HG03354 (cell line): ENCODE data around the gene HOXB3.

ENCODE experiments used
- ATAC-seq: cut with Tn5 transposase; IDR thresholded peaks from one replicate; pipeline ENCODE4 v1.9.1; 2021; ENCODE audit warnings: mild to moderate bottlenecking; ENCODE audit not compliant: unreplicated experiment, poor library complexity, severe bottlenecking

Gene HOXB3

GRCh38 chr17:48589831-48590606 is at the start of gene HOXB3:
Gene HOXB3 (minus strand): TSS chr17:48590241. CDS start chr17:48552474, 37,767 bp downstream.
- ATAC-seq: no peak

GRCh38 chr17:48639136-48639535 is 49.1 kb upstream of the HOXB3 start:
- no peak for ATAC-seq

GRCh38 chr17:48637323-48638260 is 47.6 kb upstream of the HOXB3 start:
- ATAC-seq: no peak

DNA sequence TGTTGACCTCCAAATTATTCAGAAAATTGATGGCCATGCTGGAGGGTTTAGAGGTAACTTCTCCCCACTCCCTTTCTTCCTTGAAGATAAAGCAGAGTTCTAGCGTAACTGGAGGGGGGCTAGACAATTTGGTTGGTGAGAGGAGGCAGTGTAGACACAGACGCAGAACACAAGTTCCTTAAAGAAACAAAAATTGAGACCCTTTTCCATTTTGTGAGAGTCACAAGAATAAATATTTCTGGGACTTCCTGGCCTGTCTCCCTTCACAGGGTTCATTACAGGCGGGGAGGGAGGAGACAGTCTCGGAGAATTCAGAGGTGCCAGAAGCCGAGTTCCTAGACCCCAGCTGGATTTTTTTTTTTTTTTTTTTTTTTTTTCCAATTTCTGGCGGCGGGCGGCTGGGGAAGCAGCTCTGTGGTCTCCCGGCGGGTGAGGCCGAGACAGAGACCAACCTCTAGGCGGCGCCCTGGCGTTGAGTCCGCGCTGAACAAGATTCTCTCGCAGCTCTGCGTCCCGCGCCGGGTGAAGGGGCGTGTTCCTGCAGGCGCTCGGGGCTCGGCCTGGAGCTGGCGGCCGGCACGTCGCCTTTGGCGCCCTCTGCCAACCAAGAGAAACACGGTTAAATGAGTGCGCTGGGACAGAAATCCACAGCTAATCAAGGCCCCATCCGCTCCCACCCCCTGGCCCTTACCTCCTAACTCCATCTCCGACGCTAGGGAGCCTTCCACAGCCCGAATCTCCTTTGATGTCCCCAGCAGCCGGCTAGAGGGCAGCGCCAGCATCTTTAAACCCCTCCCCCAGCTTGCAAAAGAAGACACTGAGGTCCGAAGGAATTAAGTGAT is 46.4 kb upstream of the HOXB3 start:
- peak; percentile 47 for ATAC-seq

DNA sequence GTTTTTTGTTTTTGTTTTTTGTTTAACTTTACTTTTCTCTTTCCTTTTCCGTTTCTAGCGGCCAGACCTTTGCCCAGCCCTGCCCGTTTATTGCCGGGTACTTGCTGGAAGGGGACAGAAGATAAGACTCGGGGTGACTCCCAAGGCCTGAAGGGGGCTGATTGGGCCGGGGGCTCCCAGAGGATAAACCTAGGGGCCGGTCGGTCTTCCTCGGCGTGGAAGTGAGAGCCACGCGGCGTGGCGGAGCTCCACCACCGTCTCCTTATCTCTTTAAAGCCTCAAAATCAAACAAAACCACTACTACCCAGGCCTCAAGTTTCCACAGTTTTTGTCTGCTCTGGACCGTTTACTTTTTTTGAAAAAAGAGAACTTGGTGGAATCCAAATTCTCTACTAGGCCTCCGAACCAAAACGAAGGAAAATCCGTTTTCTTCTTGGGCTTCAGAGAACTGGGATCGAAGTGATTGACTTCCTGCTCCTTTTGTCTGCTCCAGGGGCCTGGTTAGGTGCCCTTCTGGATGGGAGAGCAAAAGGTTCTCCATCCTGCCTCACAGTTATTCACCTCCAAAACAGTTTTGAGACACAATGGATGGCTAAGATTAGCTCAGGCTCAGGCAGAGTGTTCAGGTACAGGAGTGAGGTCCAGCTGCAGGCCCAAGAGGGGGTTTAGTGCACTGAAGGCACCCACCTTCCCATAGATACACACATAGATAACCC is 44.6 kb upstream of the HOXB3 start:
- ATAC-seq: no peak

- ATAC-seq: no peak
Observed at GRCh38 chr17:48633266-48633677, 43.2 kb upstream of the HOXB3 start.

DNA sequence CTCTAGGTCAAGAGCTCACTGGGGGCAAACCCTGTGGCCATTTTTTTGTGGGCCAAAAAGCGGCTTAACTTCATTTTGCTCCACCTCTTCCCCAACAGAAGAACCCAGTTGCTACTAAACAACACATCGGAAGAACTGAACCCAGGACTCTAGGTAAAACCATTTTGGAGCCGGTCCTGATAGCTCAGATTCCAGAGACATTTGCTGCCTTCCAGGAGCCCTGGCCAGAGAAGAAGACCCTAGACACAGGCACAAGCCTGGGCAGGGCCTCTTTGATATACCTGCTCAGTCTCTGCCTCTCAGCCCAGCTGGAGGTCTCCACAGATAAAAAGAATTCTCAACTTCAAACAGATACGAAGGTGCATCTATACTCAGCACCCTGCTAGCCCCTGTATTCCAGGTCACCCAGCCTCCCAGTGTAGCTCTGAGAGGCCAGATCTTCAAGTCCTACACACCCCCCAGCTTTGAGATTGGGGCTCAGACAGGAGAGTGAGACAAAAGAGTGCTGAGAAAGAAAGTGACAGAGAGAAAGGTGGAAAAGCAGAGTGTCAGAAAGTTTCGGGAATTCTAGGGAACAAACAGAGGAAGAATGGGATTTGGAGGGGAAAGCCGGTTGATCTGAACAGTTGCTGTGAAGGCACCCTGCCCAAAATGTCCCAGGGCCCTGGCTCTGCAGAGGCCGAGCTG is 42.7 kb upstream of the HOXB3 start:
- ATAC-seq: no peak

- ATAC-seq: no peak
Observed at GRCh38 chr17:48631693-48632578, 41.9 kb upstream of the HOXB3 start.

DNA sequence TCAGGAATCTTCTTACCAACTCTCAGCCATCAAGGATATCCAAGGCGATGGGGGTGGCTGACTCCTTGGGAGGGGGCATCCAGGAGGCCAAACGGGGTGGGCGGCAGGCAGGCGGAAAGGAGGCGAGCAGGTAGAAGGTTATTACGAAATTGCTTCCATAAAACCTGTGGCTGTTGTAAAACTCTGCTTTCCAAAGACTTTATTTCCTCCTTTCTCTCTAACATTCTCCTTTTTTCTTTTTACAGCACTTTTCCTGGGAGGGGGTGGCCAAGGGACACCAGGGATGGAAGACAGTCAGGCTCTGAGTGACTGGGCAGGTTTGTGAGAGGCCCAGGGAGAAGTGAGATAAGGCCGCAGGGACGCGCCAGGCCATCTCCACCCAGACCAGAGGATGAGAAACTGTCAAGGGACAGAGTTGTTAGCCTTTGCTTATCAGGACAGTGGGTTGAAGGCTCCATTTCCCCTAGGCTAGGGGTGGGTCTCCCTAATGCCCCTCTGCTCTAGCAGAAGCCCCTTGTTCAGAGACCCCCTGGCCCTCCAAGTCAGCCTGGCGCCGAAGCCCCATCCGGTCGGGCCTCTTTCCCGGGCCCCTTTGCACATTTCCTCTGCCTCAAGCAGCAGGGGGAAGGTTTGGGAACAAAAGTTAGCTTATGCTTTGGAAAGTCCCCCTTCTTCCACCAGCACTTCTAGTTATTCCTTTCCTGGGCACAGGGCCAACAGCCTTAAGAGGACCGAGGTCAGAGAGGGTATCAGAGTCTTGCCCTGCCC is 41.1 kb upstream of the HOXB3 start:
- ATAC-seq: no peak

DNA sequence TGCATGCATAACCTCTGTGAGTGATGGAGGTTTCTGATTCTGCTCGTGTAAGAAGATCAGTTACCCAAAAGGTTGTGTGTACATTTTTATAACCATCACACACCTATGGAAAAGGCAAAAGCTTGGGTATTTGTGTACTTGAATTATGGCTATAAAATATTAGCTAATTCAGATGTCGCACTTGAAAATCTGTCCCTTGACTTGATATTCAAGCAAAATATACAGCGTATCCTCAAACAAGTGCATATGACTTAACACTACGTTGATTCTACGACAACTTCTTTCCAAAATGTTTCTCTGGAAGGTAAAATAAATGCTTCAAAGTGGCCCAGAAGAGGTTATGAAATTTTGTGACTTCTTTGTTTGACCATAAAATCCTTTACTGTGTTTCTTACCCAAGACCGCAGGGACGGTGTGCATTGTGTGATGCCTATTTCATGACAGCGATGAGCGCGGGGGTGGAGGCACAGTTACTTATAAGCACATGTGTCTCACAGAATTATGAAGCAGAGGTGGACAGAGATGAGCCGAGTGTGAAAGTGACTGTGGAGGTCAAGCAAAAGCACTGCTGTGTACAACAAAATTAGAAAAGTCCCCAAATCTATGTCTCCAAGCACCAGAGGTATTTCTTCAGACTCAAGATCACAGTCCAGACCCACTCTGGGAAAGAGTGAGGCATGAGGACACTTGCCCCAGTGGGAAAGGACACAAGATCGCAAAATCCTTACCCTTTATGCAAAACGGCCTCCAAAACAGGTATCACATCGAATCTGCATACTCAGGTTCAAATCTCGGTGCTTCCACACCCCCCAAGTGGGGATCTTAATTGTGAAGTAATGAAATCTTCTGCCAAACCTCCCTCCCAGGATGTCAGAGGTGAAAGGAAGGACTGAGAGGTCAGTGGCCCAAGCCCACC is 40.2 kb upstream of the HOXB3 start:
- ATAC-seq: no peak

DNA sequence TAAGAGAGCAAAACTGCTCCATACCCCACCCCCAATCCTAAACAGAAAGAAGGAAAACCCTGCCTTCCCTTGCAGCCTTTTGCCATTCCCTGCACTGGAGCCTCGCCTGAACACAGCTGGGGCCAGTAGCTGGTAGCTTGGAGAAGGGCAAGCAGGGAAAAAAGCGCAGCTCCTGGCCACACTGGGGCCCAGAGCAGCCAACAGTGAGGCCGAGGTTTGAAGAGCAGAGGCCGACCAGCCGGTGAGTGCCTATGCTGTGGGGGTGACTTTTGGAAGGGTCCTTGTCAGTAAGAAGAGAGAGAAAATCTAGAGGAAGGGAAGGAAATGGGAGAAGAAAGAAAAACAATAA is 39.3 kb upstream of the HOXB3 start:
- ATAC-seq: no peak

- no peak for ATAC-seq
Observed at GRCh38 chr17:48628649-48629410, 38.8 kb upstream of the HOXB3 start.

DNA sequence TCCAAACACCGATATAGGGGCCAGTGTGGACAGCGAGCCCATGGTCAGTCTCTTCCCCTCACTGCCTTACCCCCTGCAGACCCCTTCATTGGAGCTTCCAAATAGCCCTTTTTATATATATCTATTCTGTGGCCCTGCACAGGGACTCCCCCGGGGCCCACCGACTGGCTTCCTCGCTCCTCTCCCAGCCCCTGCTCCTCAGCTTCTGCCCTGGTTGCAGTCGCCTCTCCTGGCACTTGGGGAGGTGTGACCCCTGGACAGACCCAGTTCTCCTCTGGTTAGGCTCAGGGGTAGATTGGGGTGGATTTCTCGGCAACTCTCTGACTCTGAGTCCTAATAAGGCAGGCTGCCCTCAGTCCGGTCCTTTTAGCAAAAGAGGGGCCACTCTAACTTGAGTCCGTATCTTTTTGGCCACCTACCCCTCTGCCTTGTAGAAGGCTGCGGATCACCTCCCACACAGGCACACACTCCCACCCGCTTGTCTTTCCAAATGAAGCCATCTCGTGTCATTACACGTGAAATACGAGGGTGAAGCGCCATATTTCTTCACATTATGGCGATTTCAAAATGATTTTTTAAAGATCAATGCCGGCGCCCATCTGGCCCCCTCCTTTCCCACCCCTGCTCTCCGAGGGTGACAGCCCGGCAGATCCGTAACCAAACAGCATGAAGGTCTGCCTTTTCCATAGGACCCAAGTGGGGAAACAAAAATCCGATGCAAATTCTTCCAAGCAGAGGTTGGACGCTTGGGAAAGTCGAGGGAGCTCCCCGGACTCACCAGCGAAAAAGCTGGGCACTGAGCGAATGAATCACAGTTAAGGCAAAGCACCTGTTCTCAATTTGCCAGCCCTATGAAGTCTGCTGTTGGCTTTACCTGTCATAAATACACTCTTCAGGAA is 37.8 kb upstream of the HOXB3 start:
- ATAC-seq: no peak

DNA sequence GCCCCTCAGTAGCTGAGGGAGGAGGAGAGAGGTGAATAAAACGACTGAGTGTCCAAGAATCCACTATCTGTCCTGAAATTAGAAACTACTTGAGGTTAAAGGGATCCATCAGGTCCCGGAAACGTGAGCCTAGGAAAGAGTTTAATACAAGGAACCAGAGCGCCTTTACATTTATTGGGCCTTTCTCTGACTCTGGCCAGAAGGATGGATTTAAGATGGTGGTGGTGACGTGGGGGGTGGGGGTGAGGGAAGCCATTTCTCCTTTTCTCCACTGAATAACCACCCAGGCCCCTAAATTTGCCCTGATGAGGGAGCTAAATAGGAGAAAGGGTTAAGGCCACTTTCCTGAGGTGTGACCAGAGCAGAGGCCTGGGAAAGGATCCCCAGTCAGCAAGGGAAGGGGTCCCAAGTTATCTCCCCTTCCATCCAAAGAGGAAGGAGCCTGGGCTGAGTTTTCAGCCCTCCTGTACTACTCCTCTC is 37.1 kb upstream of the HOXB3 start:
- no peak for ATAC-seq
